Endodermal cell (in vitro differentiated cells): ENCODE measurements around the gene TEX48. TPM values are rescaled to one million over a fixed set of nuclear protein-coding genes. Genes with fewer than 3 reads are reported as not detected.

Experiments
- DNase-seq: peaks from one replicate; pipeline ENCODE4 v3.0.0-alpha.2; 2017
- H3K27ac ChIP-seq: 2 replicates; pipeline ENCODE4 v1.5.1; 2013; ENCODE audit warnings: mild to moderate bottlenecking, low read depth, low read length, moderate library complexity
- H3K27me3 ChIP-seq: 2 replicates; pipeline ENCODE4 v1.6.1; 2013; ENCODE audit warnings: mild to moderate bottlenecking, low read length, moderate library complexity; ENCODE audit not compliant: insufficient read depth, control insufficient read depth, poor library complexity, severe bottlenecking
- H3K36me3 ChIP-seq: 2 replicates; pipeline ENCODE4 v1.7.0; 2013; ENCODE audit warnings: mild to moderate bottlenecking, low read length, moderate library complexity; ENCODE audit not compliant: control insufficient read depth, insufficient read depth
- H3K4me1 ChIP-seq: one replicate; pipeline ENCODE4 v1.7.0; 2013; ENCODE audit warnings: low read length; ENCODE audit not compliant: control insufficient read depth, insufficient read depth
- H3K4me3 ChIP-seq: 2 replicates; pipeline ENCODE4 v1.5.1; 2013; ENCODE audit warnings: mild to moderate bottlenecking, low read length, moderate library complexity
- H3K9ac ChIP-seq: 2 replicates; pipeline ENCODE4 v1.6.1; 2013; ENCODE audit warnings: mild to moderate bottlenecking, low read length, moderate library complexity; ENCODE audit not compliant: poor library complexity, severe bottlenecking; ENCODE audit errors: extremely low read depth
- H3K9me3 ChIP-seq: 2 replicates; pipeline ENCODE4 v1.6.1; 2013; ENCODE audit warnings: mild to moderate bottlenecking, low read length, moderate library complexity; ENCODE audit not compliant: control insufficient read depth
- H3K27ac Mint-ChIP-seq: 2 replicates; pipeline ENCODE4 v1.8.0; 2020; ENCODE audit warnings: mixed read lengths
- H3K27me3 Mint-ChIP-seq: 2 replicates; pipeline ENCODE4 v1.8.0; 2021; ENCODE audit warnings: mild to moderate bottlenecking, mixed read lengths; ENCODE audit not compliant: insufficient read depth
- H3K36me3 Mint-ChIP-seq: 2 replicates; pipeline ENCODE4 v1.8.0; 2020; ENCODE audit warnings: low read depth, mixed read lengths
- H3K4me1 Mint-ChIP-seq: 2 replicates; pipeline ENCODE4 v1.8.0; 2020; ENCODE audit warnings: mixed read lengths
- H3K4me3 Mint-ChIP-seq: 2 replicates; pipeline ENCODE4 v1.8.0; 2020; ENCODE audit warnings: mild to moderate bottlenecking, moderate library complexity, mixed read lengths
- H3K9me3 Mint-ChIP-seq: 2 replicates; pipeline ENCODE4 v1.8.0; 2020; ENCODE audit warnings: mild to moderate bottlenecking, mixed read lengths
- CTCF ChIP-seq: fragments of 200-600 bp; sonication (generic); conservative IDR thresholded peaks from 2 replicates; pipeline ENCODE4 v1.5.0; 2021; ENCODE audit warnings: antibody characterized with exemption, mild to moderate bottlenecking
- WGBS, 2 experiments: methylation state at CpG; one replicate each; pipeline versions ENCODE4 v1.1.5 to v1.1.7; 2013; ENCODE audit warnings: missing lambda C conversion rate in 2 of 2, mixed read lengths in 1 of 2; ENCODE audit not compliant: insufficient coverage in 1 of 2, insufficient read length in 1 of 2; 5-methylcytosine and 5-hydroxymethylcytosine counted together
- total RNA-seq, 2 donors: library from RNA; stranded (reverse); fragmentation: NEBNext Ultra II Directional in 1 of 2; extraction: Animal tissue kit (Norgen Biotek cat#: 25700) in 1 of 2; gene quantifications; 2 replicates in 1 of 2; 3 replicates in 1 of 2; pipeline ENCODE4 v1.2.1, GENCODE V29; 2021

Gene TEX48
- total RNA-seq, 2 donors from 2014 or later, result not detected

- no peak overlapping the region for H3K27ac ChIP-seq
- 91 to 98% methylated on average over 6 to 7 of the region's 7 CpGs for WGBS, 2 experiments
- Mint-ChIP-seq H3K4me1 (no peaks in the 10 kb centered on the region), H3K27me3 (no peaks in the 10 kb centered on the region), H3K36me3 (peaks cover 41% of the 10 kb centered on the region), H3K9me3 (no peaks in the 10 kb centered on the region), H3K4me3 (no peak overlapping the region), H3K27ac (no peak overlapping the region)
- no peak overlapping the region for H3K9ac ChIP-seq
- TF ChIP-seq CTCF, result no peak
- no peaks in the 10 kb centered on the region for H3K4me1 ChIP-seq
- H3K4me3 ChIP-seq, result no peak overlapping the region
- peaks cover 6% of the 10 kb centered on the region for H3K36me3 ChIP-seq
- no peak for DNase-seq
- no peaks in the 10 kb centered on the region for H3K27me3 ChIP-seq
- no peaks in the 10 kb centered on the region for H3K9me3 ChIP-seq
Measured at GRCh38 chr9:114621561-114621960, 60.4 kb downstream of the TEX48 start.

- Mint-ChIP-seq H3K4me1 (no peaks in the 10 kb centered on the region), H3K9me3 (no peaks in the 10 kb centered on the region), H3K4me3 (no peak overlapping the region), H3K36me3 (peaks cover 37% of the 10 kb centered on the region), H3K27me3 (no peaks in the 10 kb centered on the region), H3K27ac (no peak overlapping the region)
- TF ChIP-seq CTCF, result no peak
- Histone ChIP-seq H3K36me3 (peaks cover 6% of the 10 kb centered on the region), H3K4me3 (no peak overlapping the region), H3K27me3 (no peaks in the 10 kb centered on the region), H3K4me1 (no peaks in the 10 kb centered on the region), H3K9ac (no peak overlapping the region), H3K9me3 (no peaks in the 10 kb centered on the region), H3K27ac (no peak overlapping the region)
- no peak for DNase-seq
- 92 to 93% methylated on average over 10 to 13 of the region's 13 CpGs for WGBS, 2 experiments
Measured at GRCh38 chr9:114619191-114619761, 62.7 kb downstream of the TEX48 start.

GRCh38 chr9:114616684-114617520 lies 65.1 kb downstream of the TEX48 start:
- no peak for DNase-seq
- Histone ChIP-seq H3K9me3 (no peaks in the 10 kb centered on the region), H3K4me1 (peaks cover 8% of the 10 kb centered on the region), H3K4me3 (no peak overlapping the region), H3K36me3 (peaks cover 6% of the 10 kb centered on the region), H3K9ac (no peak overlapping the region), H3K27me3 (no peaks in the 10 kb centered on the region), H3K27ac (no peak overlapping the region)
- 86 to 100% methylated on average over 1 to 4 of the region's 4 CpGs for WGBS, 2 experiments
- peaks cover 26% of the 10 kb centered on the region for H3K36me3 Mint-ChIP-seq
- no peak overlapping the region for H3K27ac Mint-ChIP-seq
- H3K9me3 Mint-ChIP-seq, result no peaks in the 10 kb centered on the region
- peaks cover 19% of the 10 kb centered on the region for H3K4me1 Mint-ChIP-seq
- no peaks in the 10 kb centered on the region for H3K27me3 Mint-ChIP-seq
- no peak overlapping the region for H3K4me3 Mint-ChIP-seq
- no peak for TF ChIP-seq CTCF

Other genes starting within 250 kb of the TEX48 start
- gene WHRN, start 176.7 kb downstream of the TEX48 start, total RNA-seq, result 10 to 100 TPM in 1 of 2 donors, 1 to 10 TPM in 1; 7.0 to 12.8 TPM
- 100 to 1,000 TPM; 123 TPM for gene ATP6V1G1, start 94.4 kb downstream of the TEX48 start, total RNA-seq
- 1 to 10 TPM; 6.8 to 8.2 TPM for gene TMEM268, start 70.9 kb downstream of the TEX48 start, total RNA-seq
- not detected for gene TEX53, start 24.4 kb downstream of the TEX48 start, total RNA-seq
- not detected for gene TNFSF15, start 123.8 kb upstream of the TEX48 start, total RNA-seq
- not detected for gene TNFSF8, start 248.4 kb upstream of the TEX48 start, total RNA-seq